Esophagus squamous epithelium (tissue), 5 donors: Measurements from ENCODE around the gene DNAH7. TPM values are rescaled to one million over a fixed set of nuclear protein-coding genes. Genes with fewer than 3 reads are reported as not detected.

Source experiments
- DNase-seq: peaks from one replicate; lab custom pipeline; 2025; lab: John Stamatoyannopoulos, UW
- H3K27ac ChIP-seq, 4 donors: fragments of 200-600 bp; sonication (generic); one replicate each; pipeline ENCODE4 v1.5.1; 2016 to 2019; ENCODE audit warnings: mild to moderate bottlenecking in 1 of 4
- H3K27me3 ChIP-seq, 4 donors: fragments of 200-600 bp; sonication (generic); 1 replicate in 3 of 4; 2 replicates in 1 of 4; pipeline versions ENCODE4 v1.5.1 to v1.6.0; 2017 to 2021; ENCODE audit warnings: antibody characterized with exemption in 1 of 4
- H3K36me3 ChIP-seq, 3 donors: fragments of 200-600 bp; sonication (generic); one replicate each; pipeline ENCODE4 v1.5.1; 2016 to 2019
- H3K4me1 ChIP-seq, 3 donors: fragments of 200-600 bp; sonication (generic); one replicate each; pipeline ENCODE4 v1.5.1; 2017 to 2019
- H3K4me3 ChIP-seq, 4 donors: fragments of 200-600 bp; sonication (generic); 1 replicate in 3 of 4; 2 replicates in 1 of 4; pipeline ENCODE4 v1.5.1; 2016 to 2019; ENCODE audit warnings: mild to moderate bottlenecking in 2 of 4, moderate library complexity in 1 of 4
- H3K9me3 ChIP-seq, 3 donors: fragments of 200-600 bp; sonication (generic); one replicate each; pipeline ENCODE4 v1.5.1; 2016 to 2019
- POLR2A ChIP-seq, 4 donors: fragments of 450-650 bp; IDR thresholded peaks; one replicate each; pipeline ENCODE4 v1.6.1; 2017; ENCODE audit warnings: antibody characterized with exemption in 4 of 4, mild to moderate bottlenecking in 4 of 4, moderate library complexity in 3 of 4
- WGBS, 2 donors: methylation state at CpG; one replicate each; pipeline ENCODE4 v1.1.5; 2018; 5-methylcytosine and 5-hydroxymethylcytosine counted together
- intact Hi-C: fragments of 100-400 bp; cut with DNase I; formaldehyde crosslinking; loops from one replicate; pipeline ENCODE4 v1.15.0; 2022
- total RNA-seq, 4 donors: library from RNA; depleted of rRNA; stranded (reverse); fragments of >200 nt; gene quantifications; one replicate each; pipeline ENCODE4 v1.1.0, GENCODE V29; 2016
- TF ChIP-seq, protein P1 (sequence below), 6 experiments: fragments of 450-650 bp in 4 of 6; fragments of 200-600 bp in 2 of 6; sonication (generic) in 2 of 6; IDR thresholded peaks; one replicate each; pipeline ENCODE4 v1.5.1; 2016 to 2019; ENCODE audit warnings: antibody characterized with exemption in 6 of 6, mild to moderate bottlenecking in 4 of 6, moderate library complexity in 4 of 6
- donor health status: DM: yes; HTN: yes; CAD: no.

Gene DNAH7
- total RNA-seq, 4 donors from 2014 or later, result 0.15 to 0.76 (median 0.28) TPM

DNA sequence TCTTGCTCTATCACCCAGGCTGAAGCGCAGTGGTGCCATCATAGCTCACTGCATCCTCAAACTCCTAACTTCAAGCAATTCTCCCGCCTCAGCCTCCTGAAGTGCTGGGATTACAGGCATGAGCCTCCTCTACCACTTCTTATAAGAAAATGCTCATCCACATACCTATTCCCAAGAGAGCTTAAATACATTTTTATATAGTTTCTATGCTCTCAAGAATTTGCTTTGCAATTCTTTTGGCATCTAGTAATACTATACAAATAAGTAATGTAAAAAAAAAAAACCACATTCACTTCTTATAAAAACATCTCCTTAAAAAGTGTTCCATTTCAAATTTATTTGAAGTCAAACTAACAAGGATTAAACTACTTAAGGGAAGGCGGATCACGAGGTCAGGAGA lies 197.3 kb downstream of the DNAH7 start:
- H3K36me3 ChIP-seq, result no peaks in the 10 kb centered on the region
- DNase-seq, result no peak
- TF ChIP-seq, protein P1, sequence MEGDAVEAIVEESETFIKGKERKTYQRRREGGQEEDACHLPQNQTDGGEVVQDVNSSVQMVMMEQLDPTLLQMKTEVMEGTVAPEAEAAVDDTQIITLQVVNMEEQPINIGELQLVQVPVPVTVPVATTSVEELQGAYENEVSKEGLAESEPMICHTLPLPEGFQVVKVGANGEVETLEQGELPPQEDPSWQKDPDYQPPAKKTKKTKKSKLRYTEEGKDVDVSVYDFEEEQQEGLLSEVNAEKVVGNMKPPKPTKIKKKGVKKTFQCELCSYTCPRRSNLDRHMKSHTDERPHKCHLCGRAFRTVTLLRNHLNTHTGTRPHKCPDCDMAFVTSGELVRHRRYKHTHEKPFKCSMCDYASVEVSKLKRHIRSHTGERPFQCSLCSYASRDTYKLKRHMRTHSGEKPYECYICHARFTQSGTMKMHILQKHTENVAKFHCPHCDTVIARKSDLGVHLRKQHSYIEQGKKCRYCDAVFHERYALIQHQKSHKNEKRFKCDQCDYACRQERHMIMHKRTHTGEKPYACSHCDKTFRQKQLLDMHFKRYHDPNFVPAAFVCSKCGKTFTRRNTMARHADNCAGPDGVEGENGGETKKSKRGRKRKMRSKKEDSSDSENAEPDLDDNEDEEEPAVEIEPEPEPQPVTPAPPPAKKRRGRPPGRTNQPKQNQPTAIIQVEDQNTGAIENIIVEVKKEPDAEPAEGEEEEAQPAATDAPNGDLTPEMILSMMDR (IDR thresholded peaks at IDR 0.05), result no peak
- TF ChIP-seq POLR2A (IDR thresholded peaks at IDR 0.05), result no peak
- intact Hi-C loops, result no loop called here
- H3K4me1 ChIP-seq, result no peaks in the 10 kb centered on the region
- H3K4me3 ChIP-seq, result no peak overlapping the region
- H3K9me3 ChIP-seq, result no peaks in the 10 kb centered on the region
- no peaks in the 10 kb centered on the region for H3K27me3 ChIP-seq
- 69 to 72% methylated on average over 4 of the region's 4 CpGs for WGBS, 2 donors
- H3K27ac ChIP-seq, result no peak overlapping the region

- H3K36me3 ChIP-seq, result no peaks in the 10 kb centered on the region
- 83 to 91% methylated on average over 6 of the region's 6 CpGs for WGBS, 2 donors
- TF ChIP-seq, protein P1 (IDR thresholded peaks at IDR 0.05), result no peak
- TF ChIP-seq POLR2A (IDR thresholded peaks at IDR 0.05), result no peak
- H3K27me3 ChIP-seq, result no peaks in the 10 kb centered on the region
- H3K9me3 ChIP-seq, result no peaks in the 10 kb centered on the region
- intact Hi-C loops, result no loop called here
- H3K4me3 ChIP-seq, result no peak overlapping the region
- H3K4me1 ChIP-seq, result no peaks in the 10 kb centered on the region
- DNase-seq, result no peak
- no peak overlapping the region for H3K27ac ChIP-seq
Observed at GRCh38 chr2:195864316-195864715, 204.3 kb downstream of the DNAH7 start.

DNA sequence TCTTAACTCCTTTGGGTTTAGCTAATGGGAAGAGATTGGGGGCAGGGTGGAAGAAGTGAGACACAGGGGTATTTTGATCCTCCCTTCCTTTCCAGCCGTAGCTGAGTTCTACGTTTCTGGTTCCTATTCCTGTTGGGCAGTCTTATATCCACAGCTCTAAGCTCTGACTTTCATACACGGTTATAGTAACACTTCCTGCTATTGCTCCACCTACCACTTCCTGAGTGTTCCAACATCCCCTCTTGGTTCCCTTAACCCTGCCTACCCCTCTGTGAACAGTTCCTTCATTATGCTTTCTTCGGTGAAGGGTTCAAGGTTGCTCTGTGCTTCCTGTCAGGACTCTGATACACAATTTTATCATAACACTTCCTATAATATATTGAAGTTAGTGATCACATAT lies 205.1 kb downstream of the DNAH7 start:
- H3K4me1 ChIP-seq, result no peaks in the 10 kb centered on the region
- no peak overlapping the region for H3K4me3 ChIP-seq
- DNase-seq, result no peak
- no peak overlapping the region for H3K27ac ChIP-seq
- WGBS, 2 donors, result 51 to 52% methylated on average over 4 of the region's 4 CpGs
- no peaks in the 10 kb centered on the region for H3K36me3 ChIP-seq
- TF ChIP-seq POLR2A (IDR thresholded peaks at IDR 0.05), result no peak
- TF ChIP-seq, protein P1 (IDR thresholded peaks at IDR 0.05), result no peak
- H3K27me3 ChIP-seq, result no peaks in the 10 kb centered on the region
- no peaks in the 10 kb centered on the region for H3K9me3 ChIP-seq
- intact Hi-C loops, result no loop called here

DNA sequence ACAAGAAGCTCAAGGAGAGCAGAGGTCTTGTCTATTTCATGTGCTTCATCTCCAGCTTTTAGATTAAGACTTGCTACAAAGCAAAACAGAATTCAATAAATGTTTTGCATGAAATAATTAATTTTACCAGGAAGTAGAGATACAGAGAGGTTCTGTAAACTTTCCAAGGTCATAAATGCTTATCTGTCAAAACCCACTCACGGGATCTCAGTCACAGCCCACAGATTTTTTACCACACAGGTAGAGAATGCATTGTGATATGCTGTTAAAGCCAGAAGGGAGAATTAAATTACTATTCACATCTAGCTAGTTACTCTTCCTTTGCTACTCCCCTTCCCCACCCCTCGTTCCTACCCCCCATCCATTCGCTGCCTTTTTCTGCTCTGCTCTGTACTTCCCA lies 205.5 kb downstream of the DNAH7 start:
- intact Hi-C loops, result no loop called here
- H3K4me3 ChIP-seq, result no peak overlapping the region
- H3K27ac ChIP-seq, result no peak overlapping the region
- no peaks in the 10 kb centered on the region for H3K36me3 ChIP-seq
- DNase-seq, result no peak
- H3K4me1 ChIP-seq, result no peaks in the 10 kb centered on the region
- 72 to 89% methylated on average over 1 to 3 of the region's 3 CpGs for WGBS, 2 donors
- no peaks in the 10 kb centered on the region for H3K27me3 ChIP-seq
- TF ChIP-seq, protein P1 (IDR thresholded peaks at IDR 0.05), result no peak
- TF ChIP-seq POLR2A (IDR thresholded peaks at IDR 0.05), result no peak
- no peaks in the 10 kb centered on the region for H3K9me3 ChIP-seq

DNA sequence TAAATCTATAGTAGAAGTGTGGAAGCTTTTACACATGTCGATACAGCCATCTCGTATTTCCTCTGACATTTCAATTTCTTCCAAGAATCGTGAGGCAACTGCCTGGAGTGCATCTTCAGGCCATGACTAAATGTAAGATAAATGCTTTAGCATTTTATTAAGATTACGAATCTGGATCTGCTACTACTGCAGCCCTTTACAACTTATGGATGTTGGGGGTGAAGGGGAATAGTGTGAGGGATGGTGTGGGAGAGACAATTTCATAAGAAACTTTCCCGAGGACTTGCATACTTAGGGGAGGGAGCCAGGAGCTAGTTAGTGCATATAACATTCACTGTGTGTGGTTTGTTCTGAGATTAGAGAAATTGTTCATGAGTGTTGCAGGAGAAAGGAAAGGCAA lies 206.8 kb downstream of the DNAH7 start:
- TF ChIP-seq POLR2A (IDR thresholded peaks at IDR 0.05), result no peak
- 77% methylated on average over 5 of the region's 5 CpGs for WGBS, 2 donors

GRCh38 chr2:195859513-195859912 lies 209.1 kb downstream of the DNAH7 start:
- H3K36me3 ChIP-seq, result no peaks in the 10 kb centered on the region
- WGBS, 2 donors, result 80 to 87% methylated on average over 2 of the region's 2 CpGs
- no peaks in the 10 kb centered on the region for H3K27me3 ChIP-seq
- H3K4me3 ChIP-seq, result no peak overlapping the region
- no peak for TF ChIP-seq POLR2A (IDR thresholded peaks at IDR 0.05)
- TF ChIP-seq, protein P1 (IDR thresholded peaks at IDR 0.05), result no peak
- no peak overlapping the region for H3K27ac ChIP-seq
- H3K9me3 ChIP-seq, result no peaks in the 10 kb centered on the region
- no peaks in the 10 kb centered on the region for H3K4me1 ChIP-seq
- intact Hi-C loops, result no loop called here
- no peak for DNase-seq

More for the DNA sequence above, 206.8 kb downstream of the DNAH7 start:
- H3K4me3 ChIP-seq, result no peak overlapping the region
- no peaks in the 10 kb centered on the region for H3K9me3 ChIP-seq
- H3K27ac ChIP-seq, result no peak overlapping the region
- no peaks in the 10 kb centered on the region for H3K36me3 ChIP-seq
- DNase-seq, result no peak
- H3K27me3 ChIP-seq, result no peaks in the 10 kb centered on the region
- intact Hi-C loops, result no loop called here
- no peaks in the 10 kb centered on the region for H3K4me1 ChIP-seq
